Uterus (tissue), 2 donors: ENCODE data around the gene DNAJC21.

Source experiments
- POLR2A ChIP-seq, 2 donors: fragments of 450-650 bp; IDR thresholded peaks; one replicate each; pipeline ENCODE4 v1.6.1; 2016; ENCODE audit warnings: antibody characterized with exemption in 2 of 2, mild to moderate bottlenecking in 1 of 2, moderate library complexity in 1 of 2
- TF ChIP-seq, protein P1 (sequence below), 4 experiments: fragments of 200-600 bp in 2 of 4; fragments of 450-650 bp in 2 of 4; sonication (generic) in 2 of 4; IDR thresholded peaks; one replicate each; pipeline ENCODE4 v1.5.1; 2016 to 2019; ENCODE audit warnings: antibody characterized with exemption in 4 of 4, mild to moderate bottlenecking in 2 of 4, moderate library complexity in 1 of 4

DNA sequence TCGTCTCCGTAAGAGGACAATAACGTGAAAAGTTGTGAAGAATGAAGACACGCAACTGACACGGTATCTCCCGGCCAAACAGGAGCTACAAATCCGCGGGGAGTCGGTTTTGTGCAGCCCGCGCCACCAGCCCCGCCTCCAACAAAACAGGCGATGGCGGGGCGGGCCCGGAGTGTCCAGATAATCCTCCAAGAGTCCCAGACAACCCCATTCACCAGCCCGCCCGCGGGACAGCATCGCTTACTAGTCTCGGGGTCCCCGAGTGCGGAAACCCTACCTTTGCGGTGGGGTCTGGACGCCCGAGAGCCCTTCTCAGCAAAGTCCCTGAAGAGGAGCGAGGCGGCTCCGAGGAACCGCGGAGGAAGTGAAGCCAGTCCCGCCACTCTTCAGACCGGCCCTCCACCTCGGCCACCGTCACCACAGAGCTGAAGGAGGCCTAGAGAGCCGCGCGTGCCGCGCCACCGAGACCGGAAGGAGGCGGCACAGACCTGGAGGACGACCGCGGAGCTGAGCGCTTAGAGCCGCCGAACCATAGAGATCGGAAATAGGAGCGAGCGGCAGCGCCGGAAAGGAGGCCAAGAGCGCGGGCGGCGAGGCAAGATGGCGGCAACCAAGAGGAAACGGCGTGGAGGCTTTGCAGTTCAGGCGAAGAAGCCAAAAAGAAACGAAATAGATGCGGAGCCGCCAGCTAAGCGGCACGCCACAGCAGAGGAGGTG is 14.1 kb upstream of the DNAJC21 start, which contains the start of the genes BRIX1 and RAD1:
- TF ChIP-seq, protein P1, sequence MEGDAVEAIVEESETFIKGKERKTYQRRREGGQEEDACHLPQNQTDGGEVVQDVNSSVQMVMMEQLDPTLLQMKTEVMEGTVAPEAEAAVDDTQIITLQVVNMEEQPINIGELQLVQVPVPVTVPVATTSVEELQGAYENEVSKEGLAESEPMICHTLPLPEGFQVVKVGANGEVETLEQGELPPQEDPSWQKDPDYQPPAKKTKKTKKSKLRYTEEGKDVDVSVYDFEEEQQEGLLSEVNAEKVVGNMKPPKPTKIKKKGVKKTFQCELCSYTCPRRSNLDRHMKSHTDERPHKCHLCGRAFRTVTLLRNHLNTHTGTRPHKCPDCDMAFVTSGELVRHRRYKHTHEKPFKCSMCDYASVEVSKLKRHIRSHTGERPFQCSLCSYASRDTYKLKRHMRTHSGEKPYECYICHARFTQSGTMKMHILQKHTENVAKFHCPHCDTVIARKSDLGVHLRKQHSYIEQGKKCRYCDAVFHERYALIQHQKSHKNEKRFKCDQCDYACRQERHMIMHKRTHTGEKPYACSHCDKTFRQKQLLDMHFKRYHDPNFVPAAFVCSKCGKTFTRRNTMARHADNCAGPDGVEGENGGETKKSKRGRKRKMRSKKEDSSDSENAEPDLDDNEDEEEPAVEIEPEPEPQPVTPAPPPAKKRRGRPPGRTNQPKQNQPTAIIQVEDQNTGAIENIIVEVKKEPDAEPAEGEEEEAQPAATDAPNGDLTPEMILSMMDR (IDR thresholded peaks at IDR 0.05) = peak; percentile 30 to 58 (median 50)
- peak; percentile 49 to 62 for TF ChIP-seq POLR2A (IDR thresholded peaks at IDR 0.05)
